Mucosa of descending colon (tissue), 3 donors: ENCODE measurements around the gene BACH1. TPM values are rescaled to one million over a fixed set of nuclear protein-coding genes. Genes with fewer than 3 reads are reported as not detected.

Experiments
- ATAC-seq: fragments of 200-7000 bp; cut with Tn5 transposase; one replicate; pipeline ENCODE4 v1.9.1; 2020; ENCODE audit warnings: mild to moderate bottlenecking, moderate library complexity
- DNase-seq, 3 donors: peaks; one replicate each; pipeline ENCODE4 v3.0.0-alpha.2; 2020
- H3K36me3 ChIP-seq: fragments of 200-600 bp; one replicate; pipeline ENCODE4 v1.8.0; 2021; ENCODE audit warnings: low read depth, mild to moderate bottlenecking
- H3K4me1 ChIP-seq: fragments of 200-600 bp; one replicate; pipeline ENCODE4 v1.8.0; 2021; ENCODE audit warnings: low read depth, mild to moderate bottlenecking
- H3K4me3 ChIP-seq: fragments of 200-600 bp; one replicate; pipeline ENCODE4 v1.8.0; 2021; ENCODE audit warnings: mild to moderate bottlenecking
- H3K9me3 ChIP-seq: fragments of 200-600 bp; one replicate; pipeline ENCODE4 v1.8.0; 2021; ENCODE audit warnings: mild to moderate bottlenecking
- intact Hi-C, 2 donors: fragments of 100-400 bp; cut with DNase I in 1 of 2; cut with micrococcal nuclease in 1 of 2; formaldehyde crosslinking; loops; one replicate each; pipeline versions ENCODE4 v1.11.0 to v1.11.1; 2022; cut with DNase I, micrococcal nuclease
- total RNA-seq, 3 donors: library from RNA; stranded (reverse); fragmentation: NEBNext Ultra II Directional in 2 of 3; extraction: Animal tissue kit (Norgen Biotek cat#: 25700) in 2 of 3; gene quantifications; one replicate each; pipeline versions ENCODE4 v1.2.1 to v1.2.4, GENCODE V29; 2021 to 2023
- TF ChIP-seq, protein P1 (sequence below): fragments of 200-600 bp; IDR thresholded peaks from one replicate; pipeline ENCODE4 v1.8.0; 2022; ENCODE audit warnings: antibody characterized with exemption, mild to moderate bottlenecking
- donor health status: DM: no; HTN: no; CAD: no; lungs with moderate emphysema.
- donor health status: DM: no; HTN: no; CAD: no.
- donor health status: DM: no; HTN: yes; CAD: no.

The BACH1 gene
- total RNA-seq, 3 donors from 2014 or later: 54.0 to 107 (median 57.2) TPM

DNA sequence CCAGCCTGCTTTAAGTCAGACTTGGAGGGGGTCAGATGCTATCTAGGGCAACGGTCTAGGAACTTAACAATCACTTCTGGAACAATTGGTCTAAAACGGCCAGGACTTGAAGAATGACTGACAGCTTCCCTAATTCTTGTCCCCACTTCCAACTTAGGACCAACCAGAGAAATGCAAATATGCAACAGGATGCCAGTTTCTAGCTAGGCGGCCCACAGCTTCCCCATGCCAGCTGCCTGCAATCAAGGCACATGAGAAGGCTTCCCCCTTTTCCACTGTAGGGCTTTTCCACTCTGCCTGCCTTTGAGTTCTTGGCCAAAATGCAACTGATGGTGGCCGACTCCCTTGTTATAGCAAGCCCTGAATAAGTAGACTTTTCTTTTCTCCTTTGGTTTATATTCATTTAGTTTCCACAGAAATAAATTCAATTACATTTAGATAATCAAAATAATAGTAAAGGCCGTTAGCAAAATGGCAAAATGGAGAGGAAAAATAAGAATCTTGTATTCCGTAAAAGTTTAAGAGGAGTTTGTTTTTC is 80.9 kb downstream of the BACH1 start:
- TF ChIP-seq, protein P1, sequence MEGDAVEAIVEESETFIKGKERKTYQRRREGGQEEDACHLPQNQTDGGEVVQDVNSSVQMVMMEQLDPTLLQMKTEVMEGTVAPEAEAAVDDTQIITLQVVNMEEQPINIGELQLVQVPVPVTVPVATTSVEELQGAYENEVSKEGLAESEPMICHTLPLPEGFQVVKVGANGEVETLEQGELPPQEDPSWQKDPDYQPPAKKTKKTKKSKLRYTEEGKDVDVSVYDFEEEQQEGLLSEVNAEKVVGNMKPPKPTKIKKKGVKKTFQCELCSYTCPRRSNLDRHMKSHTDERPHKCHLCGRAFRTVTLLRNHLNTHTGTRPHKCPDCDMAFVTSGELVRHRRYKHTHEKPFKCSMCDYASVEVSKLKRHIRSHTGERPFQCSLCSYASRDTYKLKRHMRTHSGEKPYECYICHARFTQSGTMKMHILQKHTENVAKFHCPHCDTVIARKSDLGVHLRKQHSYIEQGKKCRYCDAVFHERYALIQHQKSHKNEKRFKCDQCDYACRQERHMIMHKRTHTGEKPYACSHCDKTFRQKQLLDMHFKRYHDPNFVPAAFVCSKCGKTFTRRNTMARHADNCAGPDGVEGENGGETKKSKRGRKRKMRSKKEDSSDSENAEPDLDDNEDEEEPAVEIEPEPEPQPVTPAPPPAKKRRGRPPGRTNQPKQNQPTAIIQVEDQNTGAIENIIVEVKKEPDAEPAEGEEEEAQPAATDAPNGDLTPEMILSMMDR: no peak
- no peaks in the 10 kb centered on the region for H3K36me3 ChIP-seq
- intact Hi-C loops: loop anchor here in 1 of 2 donors (10.0 kb wide), 2 partner anchors 215 to 285 kb away; no protein-coding TSS in a partner anchor
- no peaks in the 10 kb centered on the region for H3K4me1 ChIP-seq
- no peak overlapping the region for H3K4me3 ChIP-seq
- ATAC-seq: no peak
- no peak for DNase-seq
- H3K9me3 ChIP-seq: no peaks in the 10 kb centered on the region

DNA sequence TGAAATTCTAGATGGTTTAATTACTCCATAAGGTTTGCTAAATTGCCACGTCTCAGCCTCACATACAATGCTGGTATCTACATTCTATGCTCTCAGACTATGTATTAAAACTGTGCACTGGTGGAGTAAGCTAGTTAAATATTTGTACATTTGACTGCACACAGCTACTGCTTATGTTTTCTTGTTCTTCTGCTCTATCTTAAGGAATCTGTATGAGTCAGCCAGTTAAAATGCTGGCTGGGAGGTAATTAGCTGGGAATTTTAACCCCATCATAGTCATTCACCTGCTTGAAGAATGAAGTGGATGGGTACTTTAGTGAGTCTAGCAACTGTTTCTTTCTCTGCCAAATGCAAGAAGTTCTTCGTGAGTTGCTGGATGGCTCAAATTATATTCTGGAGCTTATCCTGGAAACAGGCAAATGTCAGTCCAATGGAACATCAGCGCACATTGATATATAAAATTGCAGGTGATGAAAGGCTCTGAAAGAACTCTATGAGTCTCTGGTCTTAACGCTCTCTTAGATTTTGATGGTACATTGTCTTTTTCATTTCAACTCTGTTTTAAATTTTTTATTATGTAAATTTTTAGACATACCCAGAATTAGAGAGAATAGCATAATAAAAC is 83.4 kb downstream of the BACH1 start:
- intact Hi-C loops: no loop called here
- Histone ChIP-seq H3K4me3 (no peak overlapping the region), H3K36me3 (no peaks in the 10 kb centered on the region), H3K4me1 (no peaks in the 10 kb centered on the region), H3K9me3 (no peaks in the 10 kb centered on the region)
- ATAC-seq: peak; percentile 56
- TF ChIP-seq, protein P1: no peak
- no peak for DNase-seq

DNA sequence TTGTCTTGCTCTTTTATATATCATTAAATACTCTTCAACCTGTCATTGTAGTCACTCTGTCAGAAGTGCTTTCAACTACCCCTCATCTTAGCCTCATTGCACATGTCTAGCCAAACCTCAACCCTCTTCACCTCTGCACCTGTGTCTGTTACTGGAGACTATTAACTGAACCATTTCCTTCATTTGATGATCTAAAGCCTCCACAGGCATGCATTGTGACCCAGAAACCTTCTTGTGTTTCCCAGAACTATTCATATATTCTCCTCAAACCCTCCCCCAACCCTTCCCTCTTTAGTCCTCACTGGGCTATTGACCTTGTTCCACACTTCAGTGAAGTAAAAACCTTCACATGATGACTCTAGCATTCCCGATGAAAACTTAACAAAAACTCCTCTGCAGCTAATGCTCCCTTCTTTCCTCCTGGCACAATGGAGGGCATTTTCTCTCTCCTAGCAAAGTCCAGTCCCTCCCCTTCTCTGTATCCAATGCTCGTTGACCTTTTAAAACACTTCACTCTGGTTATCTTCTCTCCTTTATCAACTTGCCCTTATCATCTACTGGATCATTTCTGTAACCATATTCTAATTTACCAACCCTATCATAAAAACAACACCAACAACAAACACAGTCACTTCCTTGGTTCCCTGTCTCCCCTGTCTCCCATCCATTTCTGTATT is 86.1 kb downstream of the BACH1 start:
- DNase-seq (no peak), ATAC-seq (peak; percentile 88)
- H3K4me1 ChIP-seq: no peaks in the 10 kb centered on the region
- no peak overlapping the region for H3K4me3 ChIP-seq
- H3K36me3 ChIP-seq: no peaks in the 10 kb centered on the region
- no peaks in the 10 kb centered on the region for H3K9me3 ChIP-seq
- intact Hi-C loops: no loop called here
- TF ChIP-seq, protein P1: no peak

DNA sequence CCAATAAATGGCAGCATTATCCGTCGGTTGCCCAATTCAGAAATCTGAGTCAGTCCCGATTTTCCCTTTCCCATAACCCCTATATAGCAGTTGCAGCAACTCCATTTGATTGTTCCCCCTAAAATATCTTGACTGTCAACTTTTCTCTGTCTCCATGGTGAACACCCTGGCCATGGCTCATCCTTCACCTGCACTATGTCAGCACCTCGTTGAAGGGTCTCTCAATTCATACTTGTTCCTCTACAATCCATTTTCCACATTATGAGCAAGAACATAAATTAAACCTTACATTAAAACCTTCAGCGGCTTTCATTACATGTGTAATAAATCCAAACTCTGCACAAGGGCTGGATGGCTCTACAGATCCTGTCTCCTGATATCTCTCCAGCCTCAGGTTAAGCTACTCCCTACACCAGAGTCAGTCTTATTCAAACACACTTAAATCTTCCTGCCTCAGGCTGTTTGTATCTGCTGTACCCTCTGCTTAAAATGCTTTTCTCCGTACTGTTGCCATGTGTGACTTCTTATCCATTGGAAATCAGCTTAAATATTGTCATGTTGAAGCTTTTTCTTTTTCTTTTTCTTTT is 87.3 kb downstream of the BACH1 start:
- H3K4me1 ChIP-seq: no peaks in the 10 kb centered on the region
- H3K4me3 ChIP-seq: no peak overlapping the region
- H3K9me3 ChIP-seq: no peaks in the 10 kb centered on the region
- intact Hi-C loops: no loop called here
- TF ChIP-seq, protein P1: no peak
- no peaks in the 10 kb centered on the region for H3K36me3 ChIP-seq
- ATAC-seq (no peak), DNase-seq (no peak)

DNA sequence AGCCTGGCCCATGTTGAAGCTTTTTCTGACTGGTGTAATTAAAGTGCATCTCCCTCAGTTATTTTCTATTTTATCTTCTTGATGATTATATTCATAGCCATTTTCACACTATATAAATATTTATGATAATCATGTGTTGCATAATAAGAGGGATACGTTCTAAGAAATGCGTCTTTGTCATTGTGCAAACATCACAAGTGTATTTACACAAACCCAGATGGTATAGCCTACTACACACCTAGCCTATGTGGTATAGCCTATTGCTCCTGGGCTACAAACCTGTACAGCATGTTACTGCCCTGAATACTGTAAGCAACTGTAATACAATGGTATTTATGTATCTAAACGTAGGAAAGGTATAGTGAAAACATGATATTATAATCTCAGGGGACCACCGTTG is 88.1 kb downstream of the BACH1 start:
- TF ChIP-seq, protein P1: no peak
- Histone ChIP-seq H3K36me3 (no peaks in the 10 kb centered on the region), H3K4me3 (no peak overlapping the region), H3K9me3 (no peaks in the 10 kb centered on the region), H3K4me1 (no peaks in the 10 kb centered on the region)
- intact Hi-C loops: no loop called here
- DNase-seq (no peak), ATAC-seq (peak; percentile 44)
